ENCODE measurements around the gene THRA.

DNA sequence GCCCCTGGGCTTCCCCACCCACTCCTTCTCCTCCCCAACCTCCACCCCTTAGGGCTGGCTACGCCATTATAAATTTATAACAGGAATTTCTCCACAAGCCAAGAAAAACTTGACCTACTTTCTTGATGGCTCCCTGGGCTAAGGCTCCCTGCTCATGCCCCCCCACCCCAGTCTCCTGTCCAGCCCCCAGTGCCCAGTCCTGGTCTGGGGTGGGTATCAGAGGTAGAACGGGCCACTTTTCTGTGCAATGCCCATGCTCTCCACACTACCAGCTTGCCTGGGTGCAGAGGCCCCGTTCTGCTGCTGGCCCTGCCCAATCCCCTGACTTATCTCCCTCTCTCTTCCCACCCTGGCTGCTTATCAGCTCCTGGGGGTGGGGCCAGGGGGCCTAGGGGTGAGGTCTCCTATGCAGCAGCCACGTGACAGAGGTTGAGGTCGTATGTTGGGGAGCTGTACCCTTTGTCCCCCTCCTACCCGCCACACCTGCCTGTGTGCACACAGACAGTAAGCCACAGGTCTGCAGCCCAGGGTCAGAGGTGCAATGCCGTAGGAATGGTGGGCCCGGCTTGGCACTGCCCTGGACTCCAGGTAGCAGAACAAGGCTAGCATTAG lies 10.1 kb downstream of the THRA start:
- TF ChIP-seq JUND (IDR thresholded peaks at IDR 0.05; ENCODE audit: low read length) (no peak), TAF1 (IDR thresholded peaks at IDR 0.05; ENCODE audit: low read depth, low read length) (no peak), KDM5A (IDR thresholded peaks at IDR 0.05; ENCODE audit: low read length) (no peak), SP2 (IDR thresholded peaks at IDR 0.05; ENCODE audit: low read length) (no peak)
- TF ChIP-seq, protein P1, sequence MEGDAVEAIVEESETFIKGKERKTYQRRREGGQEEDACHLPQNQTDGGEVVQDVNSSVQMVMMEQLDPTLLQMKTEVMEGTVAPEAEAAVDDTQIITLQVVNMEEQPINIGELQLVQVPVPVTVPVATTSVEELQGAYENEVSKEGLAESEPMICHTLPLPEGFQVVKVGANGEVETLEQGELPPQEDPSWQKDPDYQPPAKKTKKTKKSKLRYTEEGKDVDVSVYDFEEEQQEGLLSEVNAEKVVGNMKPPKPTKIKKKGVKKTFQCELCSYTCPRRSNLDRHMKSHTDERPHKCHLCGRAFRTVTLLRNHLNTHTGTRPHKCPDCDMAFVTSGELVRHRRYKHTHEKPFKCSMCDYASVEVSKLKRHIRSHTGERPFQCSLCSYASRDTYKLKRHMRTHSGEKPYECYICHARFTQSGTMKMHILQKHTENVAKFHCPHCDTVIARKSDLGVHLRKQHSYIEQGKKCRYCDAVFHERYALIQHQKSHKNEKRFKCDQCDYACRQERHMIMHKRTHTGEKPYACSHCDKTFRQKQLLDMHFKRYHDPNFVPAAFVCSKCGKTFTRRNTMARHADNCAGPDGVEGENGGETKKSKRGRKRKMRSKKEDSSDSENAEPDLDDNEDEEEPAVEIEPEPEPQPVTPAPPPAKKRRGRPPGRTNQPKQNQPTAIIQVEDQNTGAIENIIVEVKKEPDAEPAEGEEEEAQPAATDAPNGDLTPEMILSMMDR (IDR thresholded peaks at IDR 0.05; ENCODE audit: control extremely low read depth in 1 of 3, insufficient read depth in 1 of 3, low read depth in 1 of 3, low read length in 3 of 3): no peak

All from H1 (cell line).